Amniotic epithelial cell (primary cell): ENCODE results near the gene MYO15B.

Experiments
- DNase-seq: peaks from one replicate; pipeline ENCODE4 v3.0.0-alpha.2; 2010; ENCODE audit warnings: low read depth

The MYO15B gene

DNA sequence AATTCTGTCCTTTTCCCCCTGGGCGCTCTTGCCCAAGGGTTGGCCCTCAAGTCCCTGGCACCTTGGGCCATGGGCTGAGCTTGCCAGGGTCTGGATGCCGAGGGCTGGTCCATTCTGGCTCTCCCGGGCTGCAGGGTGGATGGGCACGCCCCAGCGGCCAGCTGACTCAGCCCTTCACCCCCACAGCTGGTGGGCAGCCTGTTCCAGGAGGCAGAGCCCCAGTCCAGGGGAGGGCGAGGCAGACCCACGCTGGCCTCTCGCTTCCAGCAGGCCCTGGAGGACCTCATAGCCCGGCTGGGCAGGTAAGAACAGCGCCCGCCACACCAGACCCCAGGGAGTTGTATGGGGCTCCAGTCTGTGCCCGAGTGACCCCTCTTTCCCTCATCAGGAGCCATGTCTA, 15.0 kb downstream of the MYO15B start:
- DNase-seq, result no peak

DNA sequence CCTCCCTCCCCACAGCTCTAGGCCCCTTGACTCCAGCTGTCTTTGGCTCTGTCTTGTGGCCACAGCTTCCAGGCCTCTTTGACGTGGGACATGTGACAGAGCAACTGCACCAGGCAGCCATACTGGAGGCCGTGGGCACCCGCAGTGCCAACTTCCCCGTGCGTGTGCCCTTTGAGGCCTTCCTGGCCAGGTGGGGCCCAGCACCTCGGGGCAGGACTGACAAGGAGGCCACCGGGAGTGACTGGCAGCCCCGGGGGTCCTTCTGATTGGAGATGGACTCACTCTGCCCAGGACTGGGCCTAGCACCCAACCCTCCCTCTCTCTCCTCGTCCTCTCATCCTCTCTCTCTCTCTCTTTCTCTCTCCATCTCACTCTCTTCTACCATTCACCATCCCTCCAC, 15.5 kb downstream of the MYO15B start:
- no peak for DNase-seq

DNA sequence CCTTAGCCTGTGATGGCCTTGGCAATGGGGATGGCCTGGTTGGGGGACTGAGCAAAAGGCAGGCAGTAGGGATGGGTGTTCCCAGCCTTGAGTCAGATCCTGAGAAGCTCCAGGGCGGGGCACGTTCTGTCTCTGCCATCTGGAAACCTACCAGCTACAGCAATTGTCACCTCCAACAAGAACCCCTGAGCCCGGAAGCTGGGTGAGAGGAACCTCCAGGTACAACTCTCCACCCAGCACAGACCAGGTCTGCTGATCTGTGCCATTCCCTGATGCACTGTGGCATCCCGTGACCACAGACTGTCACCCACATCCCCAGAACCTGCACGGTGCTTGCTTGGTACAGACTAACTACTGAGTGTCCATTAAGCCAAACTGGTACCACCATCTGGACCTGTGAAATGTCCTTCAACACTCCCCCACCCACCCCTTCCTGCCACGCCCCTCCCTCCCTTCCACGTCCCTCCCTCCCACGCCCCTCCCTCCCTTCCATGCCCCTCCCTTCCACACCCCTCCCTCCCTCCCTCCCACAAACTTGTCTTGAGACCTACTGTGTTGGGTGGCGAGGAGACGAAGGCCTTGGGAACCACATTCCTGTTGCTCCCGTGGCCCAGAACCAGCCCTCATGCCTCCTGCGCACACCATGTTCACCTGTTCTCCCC, 16.6 kb downstream of the MYO15B start:
- DNase-seq, result no peak

DNA sequence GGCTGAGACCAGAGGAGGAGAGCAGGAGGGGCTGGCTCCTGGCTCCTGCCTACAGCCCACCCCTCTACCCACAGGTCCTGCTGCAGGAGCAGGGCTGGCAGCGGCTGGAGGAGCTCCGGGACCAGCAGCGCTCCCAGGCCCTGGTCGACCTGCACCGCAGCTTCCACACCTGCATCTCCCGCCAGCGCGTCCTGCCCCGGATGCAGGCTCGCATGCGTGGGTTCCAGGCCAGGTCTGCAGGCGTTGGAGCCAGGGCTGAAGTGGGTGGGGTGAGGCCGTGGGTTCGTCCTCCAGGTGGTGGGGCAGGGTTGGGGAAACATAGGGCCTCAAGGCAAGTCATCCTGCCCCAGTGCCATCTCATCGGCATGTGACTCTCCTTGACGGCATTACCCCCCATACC, 18.2 kb downstream of the MYO15B start:
- no peak for DNase-seq

DNA sequence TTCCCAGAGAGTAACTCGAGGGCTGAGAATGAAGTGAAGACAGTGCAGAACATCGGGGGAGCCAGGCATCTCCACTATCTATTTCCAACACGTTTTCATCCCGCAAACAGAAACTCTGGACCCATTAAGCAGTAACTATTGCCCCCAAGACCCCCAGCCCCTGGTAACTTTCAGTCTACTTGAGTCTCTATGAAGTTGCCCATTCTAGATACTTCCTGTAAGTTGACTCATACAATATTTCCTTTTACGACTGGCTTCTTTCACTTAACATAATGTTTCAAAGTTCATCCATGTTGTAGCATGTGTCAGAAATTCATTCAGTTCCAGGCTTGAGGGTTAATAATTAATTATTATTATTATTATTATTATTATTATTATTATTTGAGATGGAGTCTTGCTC, 19.5 kb downstream of the MYO15B start:
- DNase-seq, result no peak

DNA sequence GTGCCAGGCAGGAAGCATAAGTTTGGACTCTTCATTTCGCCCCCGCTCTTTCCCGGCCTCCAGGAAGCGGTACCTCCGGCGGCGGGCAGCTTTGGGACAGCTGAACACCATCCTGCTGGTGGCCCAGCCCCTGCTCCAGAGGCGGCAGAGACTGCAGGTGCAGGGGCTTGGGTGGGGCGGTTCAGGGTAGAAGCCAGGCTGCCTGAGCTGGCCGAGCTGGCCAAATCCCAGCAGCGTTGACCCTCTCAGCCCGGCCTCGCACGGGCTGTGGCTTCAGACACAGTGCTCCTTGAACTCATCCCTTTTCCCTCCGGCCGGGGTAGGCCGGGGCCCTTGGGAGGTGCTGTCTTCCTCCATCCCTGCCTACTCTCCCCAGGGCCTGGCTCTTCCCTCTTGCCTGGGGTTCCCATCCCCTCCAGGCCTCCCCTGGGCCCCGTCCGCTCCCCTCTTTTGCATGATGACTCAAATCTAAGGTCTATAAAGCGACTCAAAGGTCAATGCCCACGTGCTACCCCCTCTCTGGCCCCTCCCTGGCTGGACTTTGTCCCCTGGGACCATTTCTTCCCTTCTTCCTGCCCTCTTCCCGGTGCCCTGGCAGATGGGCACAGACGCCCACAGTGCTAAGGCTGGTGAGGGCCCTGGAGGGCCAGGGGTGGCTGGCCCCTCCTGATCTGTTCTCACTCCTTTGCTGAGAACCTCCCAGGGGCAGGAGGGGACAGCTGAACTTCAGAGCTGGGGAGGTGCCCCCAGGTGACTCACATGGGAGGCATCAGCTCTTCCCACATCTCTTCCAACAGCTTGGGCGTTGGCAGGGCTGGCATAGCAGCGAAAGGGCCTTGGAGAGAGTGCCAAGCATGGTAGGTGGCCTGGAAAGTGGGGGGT, 22.7 kb downstream of the MYO15B start:
- no peak for DNase-seq

DNA sequence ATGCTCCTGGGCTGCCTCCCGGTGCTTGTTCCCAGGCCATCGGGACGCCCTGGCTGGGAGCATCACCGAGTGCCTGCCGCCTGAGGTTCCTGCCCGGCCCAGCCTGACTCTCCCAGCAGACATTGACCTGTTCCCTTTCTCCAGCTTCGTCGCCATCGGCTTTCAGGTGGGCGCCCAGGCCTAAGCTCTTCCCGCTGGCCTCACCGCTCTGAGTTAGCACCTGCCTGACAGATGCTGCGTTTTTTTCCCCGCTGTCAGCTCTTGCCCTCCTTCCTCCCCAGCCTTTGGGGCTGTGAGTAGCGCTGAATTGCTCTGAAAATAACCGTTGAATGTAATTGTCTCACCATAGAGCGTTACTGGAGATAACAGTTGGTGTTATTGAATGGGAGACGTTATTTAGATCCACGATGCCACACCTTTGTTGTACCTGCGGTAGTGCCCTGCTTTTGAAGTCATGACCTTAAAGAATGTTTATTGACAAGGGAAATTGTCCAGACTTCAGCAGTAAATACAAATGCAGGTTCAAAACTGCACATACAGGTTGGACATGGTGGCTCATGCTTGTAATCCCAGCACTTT, 24.3 kb downstream of the MYO15B start:
- DNase-seq, result no peak

DNA sequence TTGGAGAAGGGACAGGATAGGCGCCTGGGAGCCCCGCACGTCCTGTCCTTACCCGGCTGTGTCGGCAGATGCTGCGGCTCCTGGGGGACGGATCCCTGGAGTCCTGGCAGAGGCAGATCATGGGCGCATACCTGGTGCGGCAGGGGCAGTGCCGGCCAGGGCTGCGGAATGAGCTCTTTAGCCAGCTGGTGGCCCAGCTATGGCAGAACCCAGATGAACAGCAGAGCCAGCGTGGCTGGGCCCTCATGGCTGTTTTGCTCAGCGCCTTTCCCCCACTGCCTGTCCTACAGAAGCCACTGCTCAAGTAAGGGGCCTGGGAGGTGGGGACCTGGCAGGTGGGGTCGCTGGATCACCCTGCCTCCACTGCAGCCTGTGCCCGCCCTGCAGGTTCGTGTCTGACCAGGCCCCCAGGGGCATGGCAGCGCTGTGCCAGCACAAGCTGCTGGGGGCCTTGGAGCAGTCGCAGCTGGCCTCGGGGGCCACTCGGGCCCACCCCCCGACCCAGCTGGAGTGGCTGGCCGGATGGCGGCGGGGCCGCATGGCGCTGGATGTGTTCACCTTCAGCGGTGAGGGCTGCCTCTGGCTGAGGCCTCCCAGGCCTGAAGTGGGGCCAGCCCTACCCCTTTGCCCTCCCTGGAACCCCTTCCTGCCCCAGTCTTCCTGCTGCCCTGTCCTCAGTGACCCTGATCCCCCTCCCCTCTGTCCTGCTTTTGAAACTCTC, 25.5 kb downstream of the MYO15B start:
- no peak for DNase-seq

DNA sequence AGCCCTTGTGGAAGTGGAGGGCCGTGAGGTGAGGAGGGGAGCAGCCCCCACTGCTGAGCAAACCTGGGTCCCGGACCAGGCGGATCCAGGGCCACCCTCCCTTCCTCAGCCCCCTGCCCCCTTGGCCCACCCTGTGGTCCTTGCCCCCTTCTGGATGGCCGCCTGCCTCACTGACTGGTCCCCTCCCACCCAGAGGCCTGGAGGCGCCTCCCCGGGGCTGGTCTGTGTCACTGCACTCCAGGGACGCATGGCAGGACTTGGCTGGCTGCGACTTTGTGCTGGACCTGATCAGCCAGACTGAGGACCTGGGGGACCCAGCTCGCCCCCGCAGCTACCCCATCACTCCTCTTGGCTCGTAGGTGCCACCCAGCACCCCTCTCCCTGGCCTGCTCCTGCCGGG, 26.4 kb downstream of the MYO15B start:
- DNase-seq, result no peak

DNA sequence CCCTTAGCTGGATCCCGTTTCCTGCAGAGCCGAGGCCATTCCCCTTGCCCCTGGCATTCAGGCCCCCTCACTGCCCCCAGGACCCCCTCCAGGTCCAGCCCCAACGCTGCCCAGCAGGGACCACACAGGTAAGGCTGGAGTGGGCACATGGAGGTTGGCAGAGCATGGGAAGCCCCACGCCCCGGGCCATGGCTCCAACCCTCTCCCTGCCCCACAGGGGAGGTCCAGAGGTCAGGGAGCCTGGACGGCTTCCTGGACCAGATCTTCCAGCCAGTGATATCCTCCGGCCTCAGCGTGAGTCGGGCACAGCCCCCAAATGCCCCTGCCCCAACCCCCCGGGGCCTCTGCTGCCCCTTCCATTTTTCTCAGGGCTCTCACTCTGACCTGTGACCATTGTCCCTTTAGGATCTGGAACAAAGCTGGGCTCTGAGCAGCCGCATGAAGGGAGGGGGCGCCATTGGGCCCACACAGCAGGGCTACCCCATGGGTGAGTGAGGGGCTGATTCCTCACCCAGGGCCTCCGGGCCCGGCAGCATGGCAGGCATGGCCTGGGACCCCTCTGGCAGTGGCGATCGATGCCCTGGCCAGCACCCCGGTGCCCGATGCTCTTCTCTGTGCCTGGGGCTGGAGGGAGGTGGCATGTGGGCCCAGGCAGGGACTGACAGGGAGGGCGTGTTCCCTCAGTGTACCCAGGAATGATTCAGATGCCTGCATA, 27.1 kb downstream of the MYO15B start:
- no peak for DNase-seq

DNA sequence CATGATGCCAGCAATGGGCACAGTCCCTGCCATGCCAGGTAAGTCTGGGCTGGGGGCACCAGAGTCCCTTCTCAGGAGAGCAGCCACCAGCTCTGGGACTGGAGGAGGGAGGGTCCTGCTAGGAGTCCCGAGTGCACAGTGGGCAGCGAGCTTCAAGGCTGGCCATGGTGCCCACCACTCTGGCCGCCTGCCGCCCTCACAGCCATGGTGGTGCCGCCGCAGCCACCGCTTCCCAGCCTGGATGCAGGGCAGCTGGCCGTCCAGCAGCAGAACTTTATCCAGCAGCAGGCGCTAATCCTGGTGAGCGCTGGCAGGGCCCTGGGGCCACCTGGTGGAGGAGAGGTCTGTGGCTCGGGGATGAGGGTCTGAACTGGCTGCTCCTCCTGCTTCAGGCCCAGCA, 27.7 kb downstream of the MYO15B start:
- DNase-seq, result no peak

DNA sequence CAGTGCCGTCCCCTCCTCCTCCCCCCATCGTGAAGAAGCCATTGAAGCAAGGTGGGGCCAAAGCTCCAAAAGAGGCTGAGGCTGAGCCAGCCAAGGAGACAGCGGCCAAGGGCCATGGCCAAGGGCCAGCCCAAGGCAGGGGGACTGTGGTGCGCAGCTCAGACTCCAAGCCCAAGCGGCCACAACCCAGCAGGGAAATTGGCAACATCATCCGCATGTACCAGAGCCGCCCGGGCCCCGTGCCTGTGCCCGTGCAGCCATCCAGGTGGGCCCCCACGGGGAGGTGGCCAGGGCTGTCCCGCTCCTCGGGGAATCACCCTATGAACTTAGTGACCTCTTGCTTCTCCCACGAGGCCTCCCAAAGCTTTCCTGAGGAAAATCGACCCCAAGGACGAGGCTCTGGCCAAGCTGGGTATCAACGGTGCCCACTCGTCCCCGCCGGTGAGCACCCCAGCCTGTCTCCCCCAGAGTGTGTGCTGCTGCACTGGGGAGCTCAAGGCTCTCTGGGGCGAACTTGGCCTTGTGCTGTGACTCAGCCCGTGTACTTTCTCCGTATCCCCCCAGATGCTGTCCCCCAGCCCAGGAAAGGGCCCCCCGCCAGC, 29.0 kb downstream of the MYO15B start:
- DNase-seq, result no peak

DNA sequence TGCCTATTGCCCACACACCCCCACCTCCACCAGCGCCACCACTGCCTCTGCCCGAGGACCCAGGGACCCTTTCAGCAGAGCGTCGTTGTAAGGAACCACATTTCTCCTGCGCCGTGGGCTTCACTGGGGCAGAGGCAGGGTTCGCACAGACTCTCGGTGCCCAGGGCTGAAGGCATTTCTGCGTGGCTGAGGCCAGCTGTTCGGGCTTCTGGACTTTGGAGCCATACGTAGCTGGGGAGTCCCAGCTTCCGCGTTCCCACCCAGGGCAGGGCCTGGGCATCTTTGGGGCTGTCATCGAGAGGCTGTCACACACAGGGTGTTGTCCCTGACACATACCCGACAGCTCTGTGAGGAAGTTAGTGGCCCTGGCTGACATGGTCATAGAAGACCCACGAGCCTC, 29.6 kb downstream of the MYO15B start:
- DNase-seq, result no peak

DNA sequence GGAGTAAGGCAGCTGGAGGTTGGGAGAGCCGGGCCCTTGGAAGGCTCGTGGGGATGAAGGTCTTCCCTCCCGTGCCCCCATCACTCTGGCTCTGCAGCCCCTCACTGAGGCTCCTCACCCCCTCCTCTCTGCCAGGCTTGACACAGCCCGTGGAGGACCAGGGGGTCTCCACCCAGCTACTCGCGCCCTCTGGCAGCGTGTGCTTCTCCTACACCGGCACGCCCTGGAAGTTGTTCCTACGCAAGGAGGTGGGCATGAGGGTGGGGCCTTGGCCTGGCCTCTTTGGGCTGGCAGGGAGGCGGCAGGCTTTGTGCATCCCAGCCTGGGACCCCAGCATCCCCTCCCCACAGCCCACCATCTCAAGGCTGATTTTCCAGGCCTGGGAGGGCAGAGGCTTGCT, 30.1 kb downstream of the MYO15B start:
- no peak for DNase-seq

DNA sequence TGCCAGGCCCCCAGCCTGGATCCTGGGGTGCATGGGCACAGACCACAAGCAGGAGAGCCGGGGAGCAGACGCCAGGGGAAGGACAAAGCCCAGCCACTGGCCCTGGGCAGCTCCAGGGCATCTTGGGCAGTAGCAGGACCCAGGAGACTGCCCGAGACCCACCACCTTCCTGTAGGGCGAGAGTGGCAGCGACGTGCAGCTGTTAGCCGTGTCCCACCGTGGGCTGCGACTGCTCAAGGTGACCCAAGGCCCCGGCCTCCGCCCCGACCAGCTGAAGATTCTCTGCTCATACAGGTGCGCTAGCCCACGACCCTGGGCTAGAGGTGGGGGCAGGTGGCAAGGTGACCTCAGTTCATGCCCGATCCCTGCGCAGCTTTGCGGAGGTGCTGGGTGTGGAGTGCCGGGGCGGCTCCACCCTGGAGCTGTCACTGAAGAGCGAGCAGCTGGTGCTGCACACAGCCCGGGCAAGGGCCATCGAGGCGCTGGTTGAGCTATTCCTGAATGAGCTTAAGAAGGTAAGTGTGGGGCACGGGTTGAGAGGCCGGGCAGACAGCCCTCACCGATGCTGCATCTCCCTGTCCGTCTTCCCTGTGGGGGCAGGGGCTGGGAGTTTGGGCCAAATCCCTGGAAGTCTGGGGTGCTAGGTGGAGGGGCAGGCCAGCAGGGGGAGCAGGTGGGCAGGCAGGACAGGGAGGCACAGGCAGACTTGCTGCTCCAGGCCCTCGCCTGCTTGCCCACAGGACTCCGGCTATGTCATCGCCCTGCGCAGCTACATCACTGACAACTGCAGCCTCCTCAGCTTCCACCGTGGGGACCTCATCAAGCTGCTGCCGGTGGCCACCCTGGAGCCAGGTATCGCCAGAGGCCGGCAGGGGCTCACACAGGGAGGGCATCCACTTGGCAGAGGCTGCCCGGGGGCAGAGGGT, 32.2 kb downstream of the MYO15B start:
- DNase-seq, result peak; percentile 24

DNA sequence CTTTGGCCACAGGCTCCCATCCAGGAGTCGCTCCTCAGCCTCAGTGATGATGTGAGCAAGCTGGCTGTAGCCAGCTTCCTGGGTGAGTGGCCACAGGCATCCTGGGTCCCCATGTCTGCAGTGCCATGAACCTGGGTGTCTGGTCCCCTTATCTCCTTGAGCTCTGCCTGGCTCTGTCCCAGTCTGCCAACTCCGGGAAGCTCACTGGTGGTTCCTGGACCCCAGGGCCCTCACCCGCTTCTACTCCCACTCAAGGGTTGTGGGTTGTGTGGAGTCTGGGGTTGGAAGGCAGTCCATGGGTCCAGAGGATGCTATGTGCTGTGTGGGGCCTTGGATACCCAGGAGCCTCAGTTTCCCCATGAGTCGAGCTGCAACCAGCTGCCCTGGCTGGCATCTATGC, 33.9 kb downstream of the MYO15B start:
- no peak for DNase-seq

DNA sequence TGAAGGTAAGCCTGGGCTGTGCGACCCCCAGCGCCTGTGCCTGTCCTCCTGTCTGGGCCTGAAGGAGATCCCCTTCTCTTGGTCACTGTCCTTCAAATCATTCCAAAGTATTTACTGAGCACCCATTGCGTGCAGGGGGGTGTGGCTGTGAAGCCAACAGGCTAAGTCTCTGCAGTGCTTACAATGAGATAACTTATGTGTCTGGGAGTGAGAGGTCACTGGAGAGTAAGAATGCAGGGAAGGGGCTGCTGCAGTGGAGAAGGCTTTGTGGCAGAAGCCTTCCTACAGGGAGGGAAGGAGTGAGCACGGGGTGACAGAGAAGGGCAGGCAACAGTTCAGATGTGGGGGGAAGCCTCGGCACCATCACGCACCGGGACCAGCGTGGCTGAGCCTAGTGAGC, 34.5 kb downstream of the MYO15B start:
- DNase-seq, result no peak

DNA sequence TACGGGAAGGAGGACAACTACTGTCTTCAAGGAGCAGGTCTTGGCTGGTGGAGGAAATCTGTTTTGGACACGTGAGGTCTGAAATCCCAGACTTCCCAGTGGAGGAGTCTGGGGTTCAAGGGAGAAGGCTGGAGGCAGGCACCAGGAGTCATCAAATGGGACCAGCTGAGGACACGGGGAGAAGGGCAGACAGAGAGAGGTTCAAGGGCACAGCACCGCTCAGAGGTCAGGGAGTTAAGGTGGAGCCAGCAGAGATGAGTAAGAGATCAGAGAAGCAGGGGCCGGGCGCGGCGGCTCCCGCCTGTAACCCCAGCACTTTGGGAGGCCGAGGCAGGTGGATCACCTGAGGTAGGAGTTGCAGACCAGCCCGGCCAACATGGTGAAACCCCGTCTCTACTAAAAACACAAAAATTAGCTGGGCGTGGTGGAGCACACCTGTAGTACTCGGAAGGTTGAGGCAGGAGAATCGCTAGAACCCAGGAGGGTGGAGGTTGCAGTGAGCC, 35.2 kb downstream of the MYO15B start:
- no peak for DNase-seq

DNA sequence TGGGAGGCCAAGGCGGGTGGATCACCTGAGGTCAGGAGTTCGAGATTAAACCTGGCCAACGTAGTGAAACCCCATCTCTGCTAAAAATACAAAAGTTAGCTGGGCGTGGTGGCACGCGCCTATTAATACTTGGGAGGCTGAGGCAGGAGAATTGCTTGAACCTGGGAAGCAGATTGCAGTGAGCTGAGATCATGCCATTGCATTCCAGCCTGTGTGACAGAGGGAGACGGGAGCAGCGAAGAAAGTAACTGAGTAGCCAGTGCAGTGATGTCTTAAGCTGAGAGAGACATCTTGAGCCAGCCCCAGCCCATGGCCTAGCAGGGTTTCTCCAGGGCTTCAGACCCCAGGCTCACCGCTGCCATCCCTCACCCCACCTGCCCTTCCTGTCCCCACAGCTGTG, 35.8 kb downstream of the MYO15B start:
- no peak for DNase-seq

DNA sequence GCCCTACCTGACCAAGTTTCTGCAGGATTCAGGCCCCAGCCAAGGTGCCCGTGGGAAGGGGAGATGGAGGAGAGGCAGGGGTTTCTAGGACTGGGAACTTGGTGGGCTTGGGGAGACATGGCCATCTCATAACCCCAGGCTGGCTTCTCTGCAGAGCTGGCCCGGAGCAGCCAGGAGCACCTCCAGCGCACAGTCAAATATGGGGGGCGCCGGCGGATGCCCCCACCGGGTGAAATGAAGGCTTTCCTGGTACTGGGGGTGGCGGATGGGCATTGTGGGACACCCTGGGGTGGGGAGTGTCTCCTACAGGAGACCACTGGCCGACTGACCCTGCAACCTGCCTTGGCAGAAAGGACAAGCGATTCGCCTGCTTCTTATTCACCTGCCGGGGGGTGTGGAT, 36.4 kb downstream of the MYO15B start:
- no peak for DNase-seq
